ENCODE data around the gene ACBD5. TPM values are rescaled to one million over a fixed set of nuclear protein-coding genes. Genes with fewer than 3 reads are reported as not detected.

Gene ACBD5
- 21.4 to 32.2 TPM (median 24.3 TPM) in 5 replicates for total RNA-seq (2022; extraction: Qiagen RNA extraction)

GRCh38 chr10:27240212-27241009 is at the start of gene ACBD5:
Gene ACBD5 (minus strand): TSS chr10:27240797. CDS start chr10:27240688, 109 bp downstream.

GRCh38 chr10:27155066-27155754 is 85.4 kb downstream of the ACBD5 start, which contains the start of gene MASTL:
Gene MASTL (plus strand): TSS chr10:27155352. CDS start chr10:27155427, 75 bp downstream.

Other genes starting within 250 kb of the ACBD5 start
- 1.9 to 3.2 TPM (median 2.3 TPM) in 5 replicates for gene ANKRD26, start 140.3 kb downstream of the ACBD5 start, total RNA-seq (2022; extraction: Qiagen RNA extraction)
- gene YME1L1, start 86.4 kb downstream of the ACBD5 start, total RNA-seq (2022; extraction: Qiagen RNA extraction), result 81.2 to 108 TPM (median 87.9 TPM) in 5 replicates
- 16.1 to 22.3 TPM (median 18.6 TPM) in 5 replicates for gene MASTL, start 85.4 kb downstream of the ACBD5 start, total RNA-seq (2022; extraction: Qiagen RNA extraction)

All from A549 treated with AZD2906 at 1 μM for 4 hours (cell line).